Measurements from ENCODE around the gene LCNL1. TPM values are rescaled to one million over a fixed set of nuclear protein-coding genes. Genes with fewer than 3 reads are reported as not detected.

LCNL1 gene
- total RNA-seq, 1 donor from 2014 or later = not detected

GRCh38 chr9:136981588-136982231 lies 1.1 kb upstream of the LCNL1 start:
- no peak overlapping the region for H3K27ac Mint-ChIP-seq
- no peak overlapping the region for H3K4me3 Mint-ChIP-seq
- peaks cover 5% of the 10 kb centered on the region for H3K4me1 Mint-ChIP-seq (ENCODE audit: unreplicated experiment)
- H3K9me3 Mint-ChIP-seq = no peaks in the 10 kb centered on the region
- peaks cover 8% of the 10 kb centered on the region for H3K27me3 Mint-ChIP-seq
- no peak for TF ChIP-seq CTCF (conservative IDR thresholded peaks at IDR 0.05)
- no peak for DNase-seq (ENCODE audit: extremely low spot score, unreplicated experiment)
- H3K36me3 Mint-ChIP-seq = no peaks in the 10 kb centered on the region

- TF ChIP-seq CTCF (conservative IDR thresholded peaks at IDR 0.05) = no peak
- Mint-ChIP-seq H3K4me1 (ENCODE audit: unreplicated experiment) (peaks cover 5% of the 10 kb centered on the region), H3K36me3 (no peaks in the 10 kb centered on the region), H3K4me3 (no peak overlapping the region), H3K27ac (no peak overlapping the region), H3K27me3 (peaks cover 11% of the 10 kb centered on the region), H3K9me3 (no peaks in the 10 kb centered on the region)
- DNase-seq (ENCODE audit: extremely low spot score, unreplicated experiment) = no peak
These were observed 374 bp downstream of the LCNL1 start for GRCh38 chr9:136983167-136983566.

GRCh38 chr9:136983656-136984314 lies 992 bp downstream of the LCNL1 start:
- peaks cover 11% of the 10 kb centered on the region for H3K27me3 Mint-ChIP-seq
- peaks cover 5% of the 10 kb centered on the region for H3K4me1 Mint-ChIP-seq (ENCODE audit: unreplicated experiment)
- TF ChIP-seq CTCF (conservative IDR thresholded peaks at IDR 0.05) = no peak
- DNase-seq (ENCODE audit: extremely low spot score, unreplicated experiment) = no peak
- H3K36me3 Mint-ChIP-seq = no peaks in the 10 kb centered on the region
- no peaks in the 10 kb centered on the region for H3K9me3 Mint-ChIP-seq
- no peak overlapping the region for H3K4me3 Mint-ChIP-seq
- H3K27ac Mint-ChIP-seq = peak overlapping the region; percentile 2

GRCh38 chr9:136984464-136985026 lies 1.8 kb downstream of the LCNL1 start:
- peaks cover 11% of the 10 kb centered on the region for H3K27me3 Mint-ChIP-seq
- no peak for DNase-seq (ENCODE audit: extremely low spot score, unreplicated experiment)
- TF ChIP-seq CTCF (conservative IDR thresholded peaks at IDR 0.05) = no peak
- no peaks in the 10 kb centered on the region for H3K9me3 Mint-ChIP-seq
- H3K4me1 Mint-ChIP-seq (ENCODE audit: unreplicated experiment) = peaks cover 8% of the 10 kb centered on the region
- H3K4me3 Mint-ChIP-seq = no peak overlapping the region
- H3K27ac Mint-ChIP-seq = no peak overlapping the region
- H3K36me3 Mint-ChIP-seq = no peaks in the 10 kb centered on the region

- no peak overlapping the region for H3K4me3 Mint-ChIP-seq
- TF ChIP-seq CTCF (conservative IDR thresholded peaks at IDR 0.05) = no peak
- H3K27ac Mint-ChIP-seq = no peak overlapping the region
- H3K4me1 Mint-ChIP-seq (ENCODE audit: unreplicated experiment) = peaks cover 12% of the 10 kb centered on the region
- no peaks in the 10 kb centered on the region for H3K36me3 Mint-ChIP-seq
- H3K27me3 Mint-ChIP-seq = peaks cover 11% of the 10 kb centered on the region
- DNase-seq (ENCODE audit: extremely low spot score, unreplicated experiment) = no peak
- no peaks in the 10 kb centered on the region for H3K9me3 Mint-ChIP-seq
These were observed 2.3 kb downstream of the LCNL1 start for GRCh38 chr9:136985027-136985602.
